Caco-2 (cell line): ENCODE data around the gene MAPT. TPM values are rescaled to one million over a fixed set of nuclear protein-coding genes. Genes with fewer than 3 reads are reported as not detected.
A peak's percentile ranks its signal among the peaks of the same experiment; 100 is the strongest.

ENCODE experiments used
- BruUV-seq: library from RNA; stranded (reverse); fragments of 400-500 nt; replicated peaks from 2 replicates; lab custom pipeline; 2021; lab: Mats Ljungman, UMichigan
- CTCF ChIA-PET: fragments of 300-600 bp; sonication (Branson Sonifier 250); formaldehyde crosslinking; loops from one replicate; lab custom pipeline; 2022; ENCODE audit warnings: antibody characterized with exemption; lab: Charles Lee
- POLR2A ChIA-PET: fragments of 300-600 bp; sonication (Branson Sonifier 250); formaldehyde crosslinking; loops from one replicate; lab custom pipeline; 2022; ENCODE audit warnings: antibody characterized with exemption; lab: Charles Lee
- DNase-seq, 2 experiments: peaks; one replicate each; pipeline versions ENCODE4 v3.0.0 to v3.0.0-alpha.2; 2020 to 2022
- H3K27me3 ChIP-seq: replicated peaks from 2 replicates; pipeline ENCODE4 v1.6.0; 2011; ENCODE audit warnings: low read length; ENCODE audit not compliant: control insufficient read depth, insufficient read depth
- H3K36me3 ChIP-seq: 2 replicates; pipeline ENCODE4 v1.5.1; 2011; ENCODE audit warnings: low read length; ENCODE audit not compliant: control insufficient read depth, insufficient read depth
- H3K4me1 ChIP-seq: fragments of 250-450 bp; sonication (Bioruptor Pico); 2 replicates; pipeline ENCODE4 v1.5.1; 2020; ENCODE audit warnings: mild to moderate bottlenecking
- H3K4me3 ChIP-seq: 2 replicates; pipeline ENCODE4 v1.5.1; 2011; ENCODE audit warnings: low read depth, mild to moderate bottlenecking, control low read depth, low read length
- H3K9me3 ChIP-seq: fragments of 250-450 bp; sonication (Bioruptor Pico); 2 replicates; pipeline ENCODE4 v1.5.1; 2020; ENCODE audit warnings: mild to moderate bottlenecking, moderate library complexity
- H3K27ac Mint-ChIP-seq: one replicate; pipeline ENCODE4 v1.8.0; 2022; ENCODE audit warnings: mixed read lengths; ENCODE audit not compliant: unreplicated experiment
- H3K27me3 Mint-ChIP-seq: one replicate; pipeline ENCODE4 v1.8.0; 2022; ENCODE audit warnings: mixed read lengths; ENCODE audit not compliant: insufficient read depth, unreplicated experiment
- H3K36me3 Mint-ChIP-seq: one replicate; pipeline ENCODE4 v1.8.0; 2022; ENCODE audit warnings: mild to moderate bottlenecking, mixed read lengths; ENCODE audit not compliant: insufficient read depth, unreplicated experiment
- H3K4me1 Mint-ChIP-seq: one replicate; pipeline ENCODE4 v1.8.0; 2022; ENCODE audit warnings: low read depth, mixed read lengths; ENCODE audit not compliant: unreplicated experiment
- H3K4me3 Mint-ChIP-seq: one replicate; pipeline ENCODE4 v1.8.0; 2022; ENCODE audit warnings: mild to moderate bottlenecking, moderate library complexity, mixed read lengths; ENCODE audit not compliant: unreplicated experiment
- H3K9me3 Mint-ChIP-seq: one replicate; pipeline ENCODE4 v1.8.0; 2022; ENCODE audit warnings: mixed read lengths; ENCODE audit not compliant: unreplicated experiment
- CTCF ChIP-seq, 2 experiments: fragments of 200-600 bp in 1 of 2; IDR thresholded peaks; 1 replicate in 1 of 2; 2 replicates in 1 of 2; pipeline versions ENCODE4 v1.5.1 to v1.8.0; 2011 to 2022; ENCODE audit warnings: antibody characterized with exemption in 1 of 2, control low read depth in 1 of 2, inconsistent platforms in 1 of 2, low read depth in 1 of 2, low read length in 1 of 2, mild to moderate bottlenecking in 1 of 2, moderate library complexity in 1 of 2; ENCODE audit not compliant: insufficient read depth in 1 of 2, severe bottlenecking in 1 of 2, unreplicated experiment in 1 of 2
- intact Hi-C: fragments of 100-400 bp; cut with micrococcal nuclease; formaldehyde crosslinking; loops from one replicate; pipeline ENCODE4 v1.10.0; 2022; ENCODE audit not compliant: unreplicated experiment
- total RNA-seq: library from RNA; stranded (reverse); gene quantifications from 2 replicates; pipeline ENCODE4 v1.2.3, GENCODE V29; 2022

MAPT gene
- total RNA-seq, 1 experiment from 2014 or later: 0.95 TPM

GRCh38 chr17:45855691-45856336 is 38.5 kb upstream of the MAPT start:
- Mint-ChIP-seq H3K9me3 (no peaks in the 10 kb centered on the region), H3K27me3 (peaks cover 19% of the 10 kb centered on the region), H3K36me3 (peaks cover 10% of the 10 kb centered on the region), H3K27ac (no peak overlapping the region), H3K4me1 (peaks cover 8% of the 10 kb centered on the region), H3K4me3 (no peak overlapping the region)
- POLR2A ChIA-PET: no interaction called here
- H3K9me3 ChIP-seq: no peaks in the 10 kb centered on the region
- DNase-seq: no peak
- CTCF ChIA-PET: interaction anchor here (1.9 kb wide), 1 partner anchor 216 kb away, joined by 4 read pairs; no protein-coding TSS in a partner anchor
- no peaks in the 10 kb centered on the region for H3K36me3 ChIP-seq
- no peaks in the 10 kb centered on the region; the same call in 1 of the 2 replicates for H3K27me3 ChIP-seq
- no TSS peak for BruUV-seq
- H3K4me3 ChIP-seq: no peak overlapping the region
- no peak for TF ChIP-seq CTCF (IDR thresholded peaks at IDR 0.05; ENCODE audit: insufficient read depth in 1 of 2, low read depth in 1 of 2, low read length in 1 of 2, severe bottlenecking in 1 of 2, unreplicated experiment in 1 of 2)
- intact Hi-C loops: no loop called here
- H3K4me1 ChIP-seq: peaks cover 5% of the 10 kb centered on the region; the same call in 1 of the 2 replicates

- POLR2A ChIA-PET: no interaction called here
- peaks cover 23% of the 10 kb centered on the region for H3K27me3 Mint-ChIP-seq
Observed at GRCh38 chr17:45857977-45858708, 36.2 kb upstream of the MAPT start.

More at GRCh38 chr17:45857977-45858708, 36.2 kb upstream of the MAPT start:
- Mint-ChIP-seq H3K4me1 (peaks cover 8% of the 10 kb centered on the region), H3K4me3 (no peak overlapping the region), H3K36me3 (peaks cover 10% of the 10 kb centered on the region), H3K27ac (no peak overlapping the region), H3K9me3 (no peaks in the 10 kb centered on the region)
- no peak for TF ChIP-seq CTCF (IDR thresholded peaks at IDR 0.05; ENCODE audit: insufficient read depth in 1 of 2, low read depth in 1 of 2, low read length in 1 of 2, severe bottlenecking in 1 of 2, unreplicated experiment in 1 of 2)
- BruUV-seq: no TSS peak
- Histone ChIP-seq H3K4me1 (peaks cover 5% of the 10 kb centered on the region; the same call in 1 of the 2 replicates), H3K27me3 (no peaks in the 10 kb centered on the region; the same call in 1 of the 2 replicates), H3K9me3 (no peaks in the 10 kb centered on the region), H3K4me3 (no peak overlapping the region), H3K36me3 (no peaks in the 10 kb centered on the region)
- peak; percentile 63 to 79 for DNase-seq
- CTCF ChIA-PET: interaction anchor here (1.0 kb wide), 1 partner anchor 218 kb away, joined by 4 read pairs; no protein-coding TSS in a partner anchor
- intact Hi-C loops: no loop called here
